Mesenchymal stem cell (in vitro differentiated cells and primary cell): ENCODE measurements around the gene NEK11.

ENCODE experiments used
- DNase-seq: peaks from one replicate; pipeline ENCODE4 v3.0.0-alpha.2; 2013
- H2AFZ ChIP-seq: one replicate; pipeline ENCODE4 v1.6.1; 2013; ENCODE audit warnings: low read depth, mild to moderate bottlenecking, control low read depth, inconsistent platforms, low read length, moderate library complexity
- H2AK5ac ChIP-seq: 2 replicates; pipeline ENCODE4 v1.6.1; 2013; ENCODE audit warnings: low read length, moderate library complexity, mild to moderate bottlenecking, inconsistent platforms; ENCODE audit not compliant: severe bottlenecking
- H2BK120ac ChIP-seq: one replicate; pipeline ENCODE4 v1.6.1; 2013; ENCODE audit warnings: low read depth, mild to moderate bottlenecking, inconsistent platforms, low read length, moderate library complexity
- H2BK12ac ChIP-seq, 2 experiments: one replicate each; pipeline ENCODE4 v1.6.1; 2013; ENCODE audit warnings: inconsistent platforms in 2 of 2, low read length in 2 of 2, mild to moderate bottlenecking in 2 of 2, moderate library complexity in 2 of 2, control low read depth in 1 of 2
- H2BK15ac ChIP-seq: one replicate; pipeline ENCODE4 v1.6.1; 2013; ENCODE audit warnings: mild to moderate bottlenecking, low read depth, inconsistent platforms; ENCODE audit not compliant: poor library complexity, severe bottlenecking
- H2BK5ac ChIP-seq: 2 replicates; pipeline ENCODE4 v1.6.1; 2013; ENCODE audit warnings: low read depth, mild to moderate bottlenecking, low read length, control low read depth, inconsistent platforms; ENCODE audit not compliant: poor library complexity, severe bottlenecking
- H3K14ac ChIP-seq, 2 experiments: one replicate each; pipeline ENCODE4 v1.6.1; 2013; ENCODE audit warnings: inconsistent platforms in 2 of 2, low read length in 2 of 2, control low read depth in 1 of 2, mild to moderate bottlenecking in 1 of 2, moderate library complexity in 1 of 2
- H3K18ac ChIP-seq, 2 experiments: one replicate each; pipeline ENCODE4 v1.6.1; 2013; ENCODE audit warnings: inconsistent platforms in 2 of 2, low read length in 2 of 2, control low read depth in 1 of 2, low read depth in 1 of 2, mild to moderate bottlenecking in 1 of 2
- H3K23ac ChIP-seq, 2 experiments: one replicate each; pipeline ENCODE4 v1.6.1; 2013; ENCODE audit warnings: inconsistent platforms in 2 of 2, low read length in 2 of 2, mild to moderate bottlenecking in 2 of 2, moderate library complexity in 2 of 2, control low read depth in 1 of 2
- H3K27ac ChIP-seq: 2 replicates; pipeline ENCODE4 v1.5.1; 2013; ENCODE audit warnings: mild to moderate bottlenecking, moderate library complexity, low read length, control low read depth, inconsistent platforms; ENCODE audit not compliant: poor library complexity, severe bottlenecking
- H3K27me3 ChIP-seq, 2 experiments: 2 replicates each; pipeline versions ENCODE4 v1.6.1 to v1.7.0; 2013; ENCODE audit warnings: low read length in 2 of 2, mild to moderate bottlenecking in 2 of 2, moderate library complexity in 2 of 2, control low read depth in 1 of 2, inconsistent platforms in 1 of 2; ENCODE audit not compliant: control insufficient read depth in 1 of 2, insufficient read depth in 1 of 2
- H3K36me3 ChIP-seq, 2 experiments: 2 replicates each; pipeline versions ENCODE4 v1.6.1 to v1.7.0; 2013; ENCODE audit warnings: low read length in 2 of 2, control low read depth in 1 of 2, inconsistent platforms in 1 of 2, low read depth in 1 of 2, mild to moderate bottlenecking in 1 of 2; ENCODE audit not compliant: insufficient read depth in 2 of 2, control insufficient read depth in 1 of 2
- H3K4ac ChIP-seq, 2 experiments: one replicate each; pipeline ENCODE4 v1.6.1; 2013; ENCODE audit warnings: inconsistent platforms in 2 of 2, low read length in 2 of 2, mild to moderate bottlenecking in 2 of 2, moderate library complexity in 2 of 2, control low read depth in 1 of 2, low read depth in 1 of 2
- H3K4me1 ChIP-seq: 2 replicates; pipeline ENCODE4 v1.6.1; 2013; ENCODE audit warnings: low read depth, low read length, control low read depth; ENCODE audit not compliant: control insufficient read depth, insufficient read depth
- H3K4me2 ChIP-seq: 2 replicates; pipeline ENCODE4 v1.6.1; 2013; ENCODE audit warnings: low read length, mild to moderate bottlenecking, inconsistent platforms; ENCODE audit not compliant: poor library complexity, severe bottlenecking
- H3K4me3 ChIP-seq, 2 experiments: 2 replicates each; pipeline versions ENCODE4 v1.5.1 to v1.7.0; 2013; ENCODE audit warnings: low read length in 2 of 2, mild to moderate bottlenecking in 2 of 2, control low read depth in 1 of 2, low read depth in 1 of 2; ENCODE audit not compliant: insufficient read depth in 1 of 2
- H3K79me1 ChIP-seq: replicated peaks from 2 replicates; pipeline ENCODE4 v1.6.1; 2013; ENCODE audit warnings: mild to moderate bottlenecking, control low read depth, low read length, inconsistent platforms; ENCODE audit not compliant: poor library complexity, severe bottlenecking
- H3K9ac ChIP-seq: 2 replicates; pipeline ENCODE4 v1.7.0; 2013; ENCODE audit warnings: mild to moderate bottlenecking, low read length, moderate library complexity
- H3K9me3 ChIP-seq: 2 replicates; pipeline ENCODE4 v1.7.0; 2013; ENCODE audit warnings: mild to moderate bottlenecking, low read length; ENCODE audit not compliant: control insufficient read depth
- H4K8ac ChIP-seq: one replicate; pipeline ENCODE4 v1.6.1; 2013; ENCODE audit warnings: inconsistent platforms, mild to moderate bottlenecking, low read length, moderate library complexity
- H4K91ac ChIP-seq: one replicate; pipeline ENCODE4 v1.6.1; 2013; ENCODE audit warnings: mild to moderate bottlenecking, low read length, inconsistent platforms
- WGBS: methylation state at CpG from one replicate; pipeline ENCODE4 v1.1.7; 2013; ENCODE audit warnings: mixed read lengths; 5-methylcytosine and 5-hydroxymethylcytosine counted together

NEK11 gene

GRCh38 chr3:131393051-131393450, 366.4 kb downstream of the NEK11 start:
- H3K36me3 ChIP-seq: no peaks in the 10 kb centered on the region
- 84% methylated on average over 6 of the region's 6 CpGs for WGBS
- H3K4me1 ChIP-seq: no peaks in the 10 kb centered on the region

DNA sequence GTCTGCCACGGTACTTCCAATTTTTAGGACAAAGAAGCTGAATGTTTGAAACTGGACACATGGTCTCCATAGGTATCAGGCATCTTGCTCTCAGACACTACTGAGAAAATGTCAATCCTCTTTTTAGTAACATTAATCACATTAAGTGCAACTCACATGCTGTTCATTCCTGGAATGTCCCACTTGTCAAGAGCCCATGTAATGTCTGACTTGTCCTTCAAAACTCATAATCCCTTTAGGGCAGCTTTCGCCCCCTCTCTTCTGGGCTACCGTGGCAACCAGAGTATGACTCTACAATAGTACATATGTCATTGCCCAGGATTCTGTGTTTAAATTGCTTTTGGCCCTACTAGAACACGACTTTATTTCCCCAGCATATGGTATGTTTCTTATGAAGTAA, 367.2 kb downstream of the NEK11 start:
- H4K8ac ChIP-seq: no peak overlapping the region
- H2BK12ac ChIP-seq: no peak overlapping the region
- WGBS: 90% methylated on average over 3 of the region's 4 CpGs
- no peaks in the 10 kb centered on the region for H3K36me3 ChIP-seq
- H2BK5ac ChIP-seq: no peak overlapping the region
- H3K4ac ChIP-seq: no peak overlapping the region
- H3K27me3 ChIP-seq: no peaks in the 10 kb centered on the region
- H2AFZ ChIP-seq: no peak overlapping the region
- DNase-seq: no peak
- no peak overlapping the region for H3K4me3 ChIP-seq
- no peak overlapping the region for H2BK120ac ChIP-seq
- no peak overlapping the region for H3K9ac ChIP-seq
- no peak overlapping the region for H4K91ac ChIP-seq
- no peaks in the 10 kb centered on the region for H3K9me3 ChIP-seq
- H3K4me2 ChIP-seq: no peak overlapping the region
- no peak overlapping the region for H3K23ac ChIP-seq
- no peak overlapping the region for H3K18ac ChIP-seq
- H3K27ac ChIP-seq: no peak overlapping the region
- no peaks in the 10 kb centered on the region for H3K4me1 ChIP-seq
- H3K14ac ChIP-seq: no peak overlapping the region
- no peak overlapping the region for H2BK15ac ChIP-seq
- no peaks in the 10 kb centered on the region for H3K79me1 ChIP-seq
- H2AK5ac ChIP-seq: no peak overlapping the region

More at GRCh38 chr3:131393051-131393450, 366.4 kb downstream of the NEK11 start:
- H3K23ac ChIP-seq: no peak overlapping the region
- no peak overlapping the region for H2BK5ac ChIP-seq
- H2AK5ac ChIP-seq: no peak overlapping the region
- no peak overlapping the region for H3K4me2 ChIP-seq
- no peak for DNase-seq
- H3K9ac ChIP-seq: peak overlapping the region; percentile 7
- no peak overlapping the region for H2AFZ ChIP-seq
- H3K79me1 ChIP-seq: no peaks in the 10 kb centered on the region
- no peak overlapping the region for H3K4me3 ChIP-seq
- no peak overlapping the region for H4K91ac ChIP-seq
- no peaks in the 10 kb centered on the region for H3K27me3 ChIP-seq
- no peak overlapping the region for H3K27ac ChIP-seq
- no peak overlapping the region for H3K18ac ChIP-seq
- H3K9me3 ChIP-seq: no peaks in the 10 kb centered on the region
- H2BK120ac ChIP-seq: no peak overlapping the region
- no peak overlapping the region for H3K4ac ChIP-seq
- H4K8ac ChIP-seq: no peak overlapping the region
- no peak overlapping the region for H2BK12ac ChIP-seq
- H3K14ac ChIP-seq: no peak overlapping the region
- H2BK15ac ChIP-seq: no peak overlapping the region

GRCh38 chr3:131394400-131394799, 367.7 kb downstream of the NEK11 start:
- Histone ChIP-seq H4K8ac (no peak overlapping the region), H3K4me3 (no peak overlapping the region), H3K18ac (no peak overlapping the region), H3K36me3 (no peaks in the 10 kb centered on the region), H3K14ac (no peak overlapping the region), H3K4ac (no peak overlapping the region), H3K4me1 (no peaks in the 10 kb centered on the region), H3K27me3 (no peaks in the 10 kb centered on the region), H3K9me3 (no peaks in the 10 kb centered on the region), H2BK12ac (no peak overlapping the region), H2BK120ac (no peak overlapping the region), H4K91ac (no peak overlapping the region), H3K27ac (no peak overlapping the region), H2BK15ac (no peak overlapping the region), H3K23ac (no peak overlapping the region), H3K4me2 (no peak overlapping the region), H3K79me1 (no peaks in the 10 kb centered on the region), H3K9ac (no peak overlapping the region), H2AK5ac (no peak overlapping the region), H2BK5ac (no peak overlapping the region), H2AFZ (no peak overlapping the region)
- no peak for DNase-seq

GRCh38 chr3:131396170-131396569, 369.5 kb downstream of the NEK11 start:
- no peak overlapping the region for H4K91ac ChIP-seq
- no peak overlapping the region for H2AFZ ChIP-seq
- no peak overlapping the region for H2BK5ac ChIP-seq
- no peak overlapping the region for H3K14ac ChIP-seq
- H2AK5ac ChIP-seq: no peak overlapping the region
- H3K27ac ChIP-seq: no peak overlapping the region
- DNase-seq: no peak
- H3K18ac ChIP-seq: no peak overlapping the region
- no peak overlapping the region for H3K4ac ChIP-seq
- no peaks in the 10 kb centered on the region for H3K79me1 ChIP-seq
- no peak overlapping the region for H2BK120ac ChIP-seq
- H3K36me3 ChIP-seq: no peaks in the 10 kb centered on the region
- H2BK12ac ChIP-seq: no peak overlapping the region
- no peak overlapping the region for H2BK15ac ChIP-seq
- H3K27me3 ChIP-seq: no peaks in the 10 kb centered on the region
- no peak overlapping the region for H3K4me2 ChIP-seq
- no peaks in the 10 kb centered on the region for H3K9me3 ChIP-seq
- no peaks in the 10 kb centered on the region for H3K4me1 ChIP-seq
- peak overlapping the region in 1 of 2 experiments; percentile 38 for H3K4me3 ChIP-seq
- no peak overlapping the region for H3K9ac ChIP-seq
- H3K23ac ChIP-seq: peak overlapping the region in 1 of 2 experiments; percentile 87
- no peak overlapping the region for H4K8ac ChIP-seq
